Naive B cell (primary cell): Measurements from ENCODE around the gene USP21. TPM values are rescaled to one million over a fixed set of nuclear protein-coding genes. Genes with fewer than 3 reads are reported as not detected.
"Not testable (repeated sequence)": the region's sequence is repeated elsewhere in the genome, so short reads cannot be mapped to it uniquely, and the experiment has no call there.

Experiments
- ATAC-seq, 2 donors: fragments of 150-1000 bp; cut with Tn5 transposase; 2 replicates each; pipeline ENCODE4 v1.10.0; 2021; ENCODE audit warnings: low read depth in 2 of 2, mild to moderate bottlenecking in 2 of 2, moderate library complexity in 2 of 2
- DNase-seq: peaks from one replicate; pipeline ENCODE4 v3.0.0; 2022
- H3K27ac Mint-ChIP-seq, 6 donors: one replicate each; pipeline ENCODE4 v1.8.0; 2020 to 2022; ENCODE audit warnings: mild to moderate bottlenecking in 6 of 6, mixed read lengths in 6 of 6, moderate library complexity in 5 of 6, inconsistent platforms in 2 of 6
- H3K27me3 Mint-ChIP-seq, 3 donors: one replicate each; pipeline ENCODE4 v1.8.0; 2021 to 2022; ENCODE audit warnings: mixed read lengths in 3 of 3, mild to moderate bottlenecking in 1 of 3
- H3K36me3 Mint-ChIP-seq, 2 donors: one replicate each; pipeline ENCODE4 v1.8.0; 2020 to 2022; ENCODE audit warnings: mixed read lengths in 2 of 2, inconsistent platforms in 1 of 2, mild to moderate bottlenecking in 1 of 2
- H3K4me1 Mint-ChIP-seq, 3 donors: one replicate each; pipeline ENCODE4 v1.8.0; 2020 to 2022; ENCODE audit warnings: mixed read lengths in 3 of 3, inconsistent platforms in 1 of 3, mild to moderate bottlenecking in 1 of 3, moderate library complexity in 1 of 3
- H3K4me3 Mint-ChIP-seq, 8 donors: one replicate each; pipeline ENCODE4 v1.8.0; 2020 to 2022; ENCODE audit warnings: mild to moderate bottlenecking in 8 of 8, mixed read lengths in 8 of 8, moderate library complexity in 8 of 8, inconsistent platforms in 2 of 8
- H3K9me3 Mint-ChIP-seq, 7 donors: one replicate each; pipeline ENCODE4 v1.8.0; 2020 to 2022; ENCODE audit warnings: mixed read lengths in 7 of 7, mild to moderate bottlenecking in 5 of 7, inconsistent platforms in 2 of 7, moderate library complexity in 1 of 7
- polyA plus RNA-seq, 6 donors: library from polyadenylated mRNA; unstranded; fragments of 300-500 nt; fragmentation: Illumina TruSeq; gene quantifications; one replicate each; pipeline ENCODE4 v1.2.3, GENCODE V29; 2021; ENCODE audit warnings: low read depth in 6 of 6

USP21 gene, protein sequence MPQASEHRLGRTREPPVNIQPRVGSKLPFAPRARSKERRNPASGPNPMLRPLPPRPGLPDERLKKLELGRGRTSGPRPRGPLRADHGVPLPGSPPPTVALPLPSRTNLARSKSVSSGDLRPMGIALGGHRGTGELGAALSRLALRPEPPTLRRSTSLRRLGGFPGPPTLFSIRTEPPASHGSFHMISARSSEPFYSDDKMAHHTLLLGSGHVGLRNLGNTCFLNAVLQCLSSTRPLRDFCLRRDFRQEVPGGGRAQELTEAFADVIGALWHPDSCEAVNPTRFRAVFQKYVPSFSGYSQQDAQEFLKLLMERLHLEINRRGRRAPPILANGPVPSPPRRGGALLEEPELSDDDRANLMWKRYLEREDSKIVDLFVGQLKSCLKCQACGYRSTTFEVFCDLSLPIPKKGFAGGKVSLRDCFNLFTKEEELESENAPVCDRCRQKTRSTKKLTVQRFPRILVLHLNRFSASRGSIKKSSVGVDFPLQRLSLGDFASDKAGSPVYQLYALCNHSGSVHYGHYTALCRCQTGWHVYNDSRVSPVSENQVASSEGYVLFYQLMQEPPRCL
- polyA plus RNA-seq, result 10 to 100 TPM; 13.1 to 33.0 (median 18.5) TPM

DNA sequence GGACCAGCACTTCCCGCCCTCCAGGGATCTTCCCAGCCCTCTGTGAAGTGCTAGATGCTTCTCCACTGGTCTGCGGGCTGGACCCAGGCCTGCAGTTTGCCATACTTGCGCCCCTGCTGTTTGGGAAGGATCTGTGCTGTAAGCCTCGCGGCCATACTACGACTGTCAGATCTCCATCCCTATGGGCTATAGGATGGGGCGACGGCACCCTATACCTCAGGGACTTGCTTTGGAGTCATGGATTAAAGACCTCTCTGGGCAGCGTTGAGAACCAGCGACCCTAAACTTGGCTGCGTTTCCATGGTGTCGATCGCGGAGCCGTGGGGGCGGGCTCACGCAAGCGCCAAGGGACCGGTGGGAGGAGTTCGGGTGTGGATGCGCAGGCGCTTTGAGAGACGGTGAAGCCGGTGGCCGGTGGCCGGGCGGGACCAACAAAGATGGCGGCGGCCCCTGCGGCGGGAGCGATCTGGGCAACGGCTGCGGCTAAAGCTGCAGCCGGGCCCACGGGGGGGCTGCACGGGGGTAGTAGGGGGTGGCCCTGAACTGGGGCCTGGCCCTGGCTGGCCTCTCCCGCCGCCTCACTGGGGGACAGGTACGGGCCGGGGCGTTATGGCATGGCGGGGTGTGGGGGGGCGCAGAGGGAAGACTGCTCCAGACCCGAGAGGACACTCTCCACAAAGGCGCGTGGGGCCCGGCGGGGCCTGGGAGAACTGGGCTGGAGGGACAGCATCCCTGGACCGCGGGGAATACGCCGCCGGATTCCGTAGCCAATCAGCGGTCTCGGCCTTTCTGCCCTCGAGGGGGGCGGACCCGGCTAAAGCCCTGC is at the start of gene USP21:
USP21 (plus strand) TSS at position 414 of the 826 bp plus-strand sequence. CDS start 1,141 bp downstream, outside the sequence.
- ATAC-seq (peak; percentile 94 to 95), DNase-seq (peak; percentile 89)
- Mint-ChIP-seq H3K27me3 (no peaks in the 10 kb centered on the region), H3K36me3 (peaks cover 0 to 27% of the 10 kb centered on the region in 2 donors), H3K4me3 (peak within 1 kb of the TSS; percentile 91 to 99 (median 96)), H3K27ac (peak within 1 kb of the TSS; percentile 86 to 95 (median 94)), H3K4me1 (peaks cover 61 to 72% (median 66%) of the 10 kb centered on the region in 3 donors), H3K9me3 (no peaks in the 10 kb centered on the region)

DNA sequence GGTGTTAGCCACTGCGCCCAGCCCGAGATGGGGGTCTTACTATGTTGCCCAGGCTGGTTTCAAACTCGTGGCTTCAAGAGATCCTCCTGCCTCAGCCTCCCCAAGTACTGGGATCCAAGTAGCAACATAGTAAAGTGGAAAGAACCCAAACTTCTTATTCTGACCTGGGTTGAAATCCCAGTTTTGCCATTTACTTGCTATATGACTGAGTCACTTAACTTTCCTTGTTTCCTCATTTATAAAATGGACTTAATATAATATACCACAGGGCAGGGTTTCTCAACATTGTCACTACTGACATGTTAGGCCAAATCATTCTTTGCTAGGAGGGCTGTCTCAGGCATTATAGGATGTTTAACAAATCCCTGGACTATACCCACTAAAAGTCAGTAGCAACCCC is 48.2 kb upstream of the USP21 start:
- DNase-seq (no peak), ATAC-seq (no peak)
- no peaks in the 10 kb centered on the region for H3K27me3 Mint-ChIP-seq
- no peaks in the 10 kb centered on the region for H3K9me3 Mint-ChIP-seq
- H3K4me3 Mint-ChIP-seq, result peak overlapping the region in 1 of 8 donors; percentile 2
- H3K27ac Mint-ChIP-seq, result peak overlapping the region in 2 of 6 donors; percentile 12 to 90
- peaks cover 31 to 57% (median 43%) of the 10 kb centered on the region in 3 donors for H3K4me1 Mint-ChIP-seq
- no peaks in the 10 kb centered on the region for H3K36me3 Mint-ChIP-seq

DNA sequence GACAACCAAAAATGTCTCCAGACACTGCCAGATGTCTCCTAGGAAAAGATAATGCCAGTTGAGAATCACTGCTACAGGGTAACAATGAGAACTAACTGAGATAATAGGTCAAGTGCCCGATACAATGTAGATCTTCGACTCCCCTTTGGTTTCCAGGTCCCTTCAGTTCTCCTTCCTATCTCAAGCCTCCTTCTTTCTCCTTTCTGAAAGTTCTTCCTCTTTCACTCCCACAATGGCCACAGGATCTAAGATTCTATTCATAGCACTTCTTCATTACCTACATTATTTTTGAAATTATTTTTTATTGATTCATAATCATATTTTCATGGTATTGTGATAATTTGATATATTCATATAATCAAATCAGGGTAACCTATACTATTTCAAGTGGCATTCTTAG is 47.8 kb upstream of the USP21 start:
- Mint-ChIP-seq H3K4me3 (peak overlapping the region in 1 of 8 donors; percentile 2), H3K36me3 (no peaks in the 10 kb centered on the region), H3K4me1 (peaks cover 30 to 58% (median 43%) of the 10 kb centered on the region in 3 donors), H3K27me3 (no peaks in the 10 kb centered on the region), H3K27ac (peak overlapping the region in 2 of 6 donors; percentile 12 to 56), H3K9me3 (no peaks in the 10 kb centered on the region)
- ATAC-seq (no peak), DNase-seq (no peak)

DNA sequence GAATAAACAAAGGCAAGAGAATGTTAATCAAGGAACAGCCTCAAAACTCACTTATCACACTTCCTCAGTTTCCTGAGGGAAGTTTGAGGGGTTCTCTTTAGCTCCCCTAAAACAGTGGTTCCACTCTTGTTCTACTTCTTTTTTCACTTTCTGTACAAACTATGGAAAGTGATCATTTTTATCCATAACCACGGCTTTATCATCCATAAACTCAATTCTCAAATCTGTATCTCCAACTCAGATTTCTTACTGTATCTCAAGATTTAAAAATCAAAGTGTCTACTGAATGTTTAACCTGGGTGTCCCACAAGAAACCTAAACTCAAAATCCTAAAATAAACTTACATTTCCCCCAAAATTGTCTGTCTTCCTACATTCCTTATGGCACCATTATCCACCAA is 45.4 kb upstream of the USP21 start:
- Mint-ChIP-seq H3K27ac (peak overlapping the region in 2 of 6 donors; percentile 27 to 66), H3K4me3 (peak overlapping the region in 2 of 8 donors; percentile 27 to 44)
- ATAC-seq, result no peak

DNA sequence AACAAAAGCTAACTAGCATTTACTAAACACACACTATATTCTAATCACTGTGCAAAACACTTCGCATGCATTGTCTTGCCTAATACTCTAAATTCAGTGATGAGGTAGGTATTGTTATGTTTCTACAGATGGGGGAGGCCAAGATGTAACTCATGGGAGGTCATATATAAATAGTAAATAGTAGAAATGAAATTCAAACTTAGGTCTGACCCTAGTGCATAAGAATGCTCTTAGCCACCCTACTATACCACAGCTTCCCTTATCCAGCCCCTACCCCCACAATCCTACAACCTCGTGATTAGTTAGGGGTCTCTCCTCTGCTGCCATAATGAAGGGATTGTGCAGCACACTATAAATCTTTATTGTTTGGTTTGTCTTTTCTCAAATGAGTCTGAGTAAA is 44.7 kb upstream of the USP21 start:
- Mint-ChIP-seq H3K4me3 (peak overlapping the region in 1 of 8 donors; percentile 44), H3K27me3 (no peaks in the 10 kb centered on the region), H3K4me1 (peaks cover 37 to 78% (median 68%) of the 10 kb centered on the region in 3 donors), H3K9me3 (no peaks in the 10 kb centered on the region), H3K36me3 (no peaks in the 10 kb centered on the region), H3K27ac (peak overlapping the region in 2 of 6 donors; percentile 27 to 66)
- DNase-seq (no peak), ATAC-seq (no peak)

More for the DNA sequence above, 45.4 kb upstream of the USP21 start:
- H3K36me3 Mint-ChIP-seq, result no peaks in the 10 kb centered on the region
- H3K9me3 Mint-ChIP-seq, result no peaks in the 10 kb centered on the region
- H3K27me3 Mint-ChIP-seq, result no peaks in the 10 kb centered on the region
- DNase-seq, result no peak
- peaks cover 33 to 75% (median 62%) of the 10 kb centered on the region in 3 donors for H3K4me1 Mint-ChIP-seq

DNA sequence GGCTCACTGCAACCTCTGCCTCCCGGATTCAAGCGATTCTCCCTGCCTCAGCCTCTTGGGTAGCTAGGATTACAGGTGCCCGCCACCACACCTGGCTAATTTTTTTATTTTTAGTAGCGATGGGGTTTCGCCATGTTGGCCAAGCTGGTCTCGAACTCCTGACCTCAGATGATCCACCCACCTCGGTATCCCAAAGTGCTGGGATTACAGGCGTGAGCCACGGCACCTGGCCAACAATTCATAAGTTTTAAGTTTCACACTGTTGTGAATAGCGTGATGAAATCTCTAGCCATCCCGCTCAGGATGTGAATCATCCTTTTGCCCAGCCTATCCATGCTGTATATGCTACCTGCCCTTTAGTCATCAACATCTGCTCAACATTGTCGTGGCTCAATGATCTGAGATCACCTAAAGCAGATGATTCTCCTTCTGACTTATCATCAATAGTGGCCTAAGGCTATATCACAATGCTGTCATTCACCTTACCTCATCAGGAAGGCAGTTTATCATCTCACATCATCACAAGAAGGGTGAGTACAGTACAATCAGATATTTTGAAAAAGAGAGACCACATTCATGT is 44.1 kb upstream of the USP21 start:
- Mint-ChIP-seq H3K9me3 (no peaks in the 10 kb centered on the region), H3K27me3 (no peaks in the 10 kb centered on the region), H3K36me3 (no peaks in the 10 kb centered on the region), H3K27ac (no peak overlapping the region), H3K4me3 (peak overlapping the region in 4 of 8 donors; percentile 55 to 99 (median 87)), H3K4me1 (peaks cover 42 to 83% (median 75%) of the 10 kb centered on the region in 3 donors)
- ATAC-seq (no peak), DNase-seq (no peak)

DNA sequence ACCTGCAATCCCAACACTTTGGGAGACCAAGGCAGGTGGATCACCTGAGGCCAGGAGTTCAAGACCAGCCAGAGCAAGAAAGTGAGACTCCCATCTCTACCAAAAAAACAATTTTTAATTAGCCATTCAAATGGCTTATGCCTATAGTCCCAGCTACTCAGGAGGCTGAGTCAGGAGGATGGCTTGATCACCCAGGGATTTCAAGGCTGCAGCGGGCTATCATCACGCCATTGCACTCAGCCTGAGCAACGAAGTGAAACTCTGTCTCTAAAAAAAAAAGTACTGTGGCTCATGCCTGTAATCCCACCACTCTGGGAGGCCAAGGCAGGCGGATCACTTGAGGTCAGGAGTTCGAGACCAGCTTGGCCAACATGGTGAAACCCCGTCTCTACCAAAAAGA is 43.3 kb upstream of the USP21 start:
- H3K9me3 Mint-ChIP-seq, H3K36me3 Mint-ChIP-seq, H3K27me3 Mint-ChIP-seq, DNase-seq, ATAC-seq: not testable (repeated sequence)
- H3K27ac Mint-ChIP-seq, result peak overlapping the region in 2 of 6 donors; percentile 37 to 95
- peaks cover 44 to 87% (median 77%) of the 10 kb centered on the region in 3 donors for H3K4me1 Mint-ChIP-seq
- H3K4me3 Mint-ChIP-seq, result peak overlapping the region in 7 of 8 donors; percentile 60 to 99 (median 96)

DNA sequence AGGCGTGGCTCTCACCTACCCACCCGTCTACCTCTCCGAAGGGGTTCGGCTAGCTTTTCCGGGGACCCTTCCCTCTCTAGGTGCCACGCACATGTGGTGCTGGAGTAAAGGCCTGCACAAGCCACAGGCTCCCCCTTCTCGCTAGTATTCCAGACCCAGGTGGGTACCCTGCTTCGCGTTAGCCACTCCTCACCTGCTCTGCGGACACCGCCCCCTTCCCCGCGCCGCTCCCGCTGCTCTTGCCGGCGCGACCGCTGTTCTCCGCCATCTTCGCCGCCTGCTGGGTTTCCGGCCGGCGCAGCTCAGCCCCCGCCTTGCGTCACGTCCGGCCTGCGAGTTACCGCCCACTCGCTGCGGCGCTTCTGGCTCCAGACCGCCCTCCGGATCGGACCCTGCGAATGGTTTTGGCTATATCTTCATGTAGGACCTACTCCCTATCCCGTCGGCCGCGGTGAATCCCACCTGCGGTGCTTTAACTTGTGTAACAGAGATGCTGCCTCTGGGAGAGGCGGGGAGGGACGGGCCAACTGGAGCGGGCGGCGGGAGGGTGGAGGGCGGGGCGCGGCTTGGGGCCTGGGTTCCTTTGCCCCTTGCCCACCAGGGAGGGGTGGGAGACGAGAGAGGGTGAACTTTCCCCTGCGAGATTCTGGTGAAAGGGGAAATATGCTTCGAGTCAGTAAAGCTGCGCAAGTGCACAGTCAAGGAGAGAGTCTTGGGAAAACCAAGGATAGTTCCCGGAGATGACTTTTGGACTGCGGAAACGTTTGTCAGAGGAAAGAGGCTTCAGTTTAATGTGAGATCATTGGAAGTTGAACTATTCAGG is 41.3 kb upstream of the USP21 start, which contains the start of the genes NIT1 and PFDN2:
NIT1 (plus strand) TSS at position 347 of the 823 bp plus-strand sequence; CDS start at position 419, 72 bp downstream.
PFDN2 (minus strand) TSS at position 279 of the 823 bp plus-strand sequence; CDS start at position 268, 11 bp downstream.
- ATAC-seq (peak; percentile 81 to 84), DNase-seq (peak; percentile 85)
- no peaks in the 10 kb centered on the region for H3K27me3 Mint-ChIP-seq
- peak within 1 kb of the TSS; percentile 93 to 99 (median 97) for H3K4me3 Mint-ChIP-seq
- H3K27ac Mint-ChIP-seq, result peak within 1 kb of the TSS; percentile 95 to 98 (median 96)
- H3K9me3 Mint-ChIP-seq, result no peaks in the 10 kb centered on the region
- peaks cover 0 to 11% of the 10 kb centered on the region in 2 donors for H3K36me3 Mint-ChIP-seq
- peaks cover 50 to 87% (median 82%) of the 10 kb centered on the region in 3 donors for H3K4me1 Mint-ChIP-seq

DNA sequence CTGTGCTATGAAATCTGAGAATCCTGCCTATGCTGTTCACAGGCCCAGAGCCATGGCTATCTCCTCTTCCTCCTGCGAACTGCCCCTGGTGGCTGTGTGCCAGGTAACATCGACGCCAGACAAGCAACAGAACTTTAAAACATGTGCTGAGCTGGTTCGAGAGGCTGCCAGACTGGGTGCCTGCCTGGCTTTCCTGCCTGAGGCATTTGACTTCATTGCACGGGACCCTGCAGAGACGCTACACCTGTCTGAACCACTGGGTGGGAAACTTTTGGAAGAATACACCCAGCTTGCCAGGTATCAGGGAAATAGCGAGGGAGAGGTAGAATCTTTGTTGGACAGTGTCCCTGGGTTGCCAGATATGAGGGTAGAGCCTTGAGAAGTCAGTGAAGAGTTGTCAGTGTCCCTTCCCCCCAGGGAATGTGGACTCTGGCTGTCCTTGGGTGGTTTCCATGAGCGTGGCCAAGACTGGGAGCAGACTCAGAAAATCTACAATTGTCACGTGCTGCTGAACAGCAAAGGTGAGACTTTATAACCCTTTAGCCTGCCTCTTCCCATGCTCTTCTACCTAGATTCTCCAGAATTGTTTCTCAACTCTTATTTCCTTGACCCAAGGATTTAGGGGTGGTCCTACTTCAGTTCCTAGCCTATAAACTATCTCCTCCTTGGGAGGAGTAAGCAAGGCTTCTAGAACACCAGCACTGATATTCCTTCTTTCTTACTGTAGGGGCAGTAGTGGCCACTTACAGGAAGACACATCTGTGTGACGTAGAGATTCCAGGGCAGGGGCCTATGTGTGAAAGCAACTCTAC is 40.0 kb upstream of the USP21 start:
- H3K36me3 Mint-ChIP-seq, result peaks cover 0 to 20% of the 10 kb centered on the region in 2 donors
- H3K4me3 Mint-ChIP-seq, result peak overlapping the region; percentile 93 to 99 (median 97)
- peak; percentile 29 to 31 for ATAC-seq
- H3K9me3 Mint-ChIP-seq, result no peaks in the 10 kb centered on the region
- H3K27me3 Mint-ChIP-seq, result no peaks in the 10 kb centered on the region
- DNase-seq, result peak; percentile 41
- H3K4me1 Mint-ChIP-seq, result peaks cover 47 to 76% (median 74%) of the 10 kb centered on the region in 3 donors
- H3K27ac Mint-ChIP-seq, result peak overlapping the region; percentile 77 to 98 (median 96)

DNA sequence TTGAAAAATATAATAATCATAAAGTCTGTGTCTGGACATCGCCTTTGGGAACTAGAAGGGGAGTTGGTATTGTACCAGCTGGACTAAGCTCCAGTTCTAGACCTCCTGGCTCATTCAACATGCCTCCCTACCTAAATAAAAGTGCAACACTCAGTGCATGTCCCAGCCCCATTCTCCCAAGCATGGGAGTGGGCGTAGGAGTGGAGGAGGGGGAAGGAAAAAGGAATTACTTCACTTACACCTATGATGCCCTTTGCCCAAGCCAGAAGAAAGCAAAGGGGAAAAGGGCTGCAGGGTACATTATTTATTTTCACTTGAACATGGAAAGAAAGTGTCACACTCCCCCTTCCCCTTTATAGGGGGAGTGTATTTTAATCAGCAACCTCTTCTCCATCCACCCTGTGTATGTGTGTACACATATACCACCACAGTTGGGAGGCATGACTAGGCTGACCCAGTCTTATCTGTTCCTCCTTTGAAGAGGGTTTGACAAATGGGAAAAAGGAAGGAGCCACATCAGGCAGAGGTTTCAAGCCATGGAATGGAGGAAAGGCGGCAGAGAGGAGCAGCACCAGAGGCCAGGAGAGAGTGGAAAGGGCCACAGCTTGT is 38.2 kb upstream of the USP21 start:
- DNase-seq (no peak), ATAC-seq (no peak)
- H3K27ac Mint-ChIP-seq, result peak overlapping the region; percentile 70 to 94 (median 78)
- peaks cover 45 to 72% (median 63%) of the 10 kb centered on the region in 3 donors for H3K4me1 Mint-ChIP-seq
- H3K27me3 Mint-ChIP-seq, result no peaks in the 10 kb centered on the region
- H3K36me3 Mint-ChIP-seq, result peaks cover 0 to 29% of the 10 kb centered on the region in 2 donors
- H3K4me3 Mint-ChIP-seq, result peak overlapping the region in 6 of 8 donors; percentile 15 to 72 (median 60)
- H3K9me3 Mint-ChIP-seq, result no peaks in the 10 kb centered on the region

DNA sequence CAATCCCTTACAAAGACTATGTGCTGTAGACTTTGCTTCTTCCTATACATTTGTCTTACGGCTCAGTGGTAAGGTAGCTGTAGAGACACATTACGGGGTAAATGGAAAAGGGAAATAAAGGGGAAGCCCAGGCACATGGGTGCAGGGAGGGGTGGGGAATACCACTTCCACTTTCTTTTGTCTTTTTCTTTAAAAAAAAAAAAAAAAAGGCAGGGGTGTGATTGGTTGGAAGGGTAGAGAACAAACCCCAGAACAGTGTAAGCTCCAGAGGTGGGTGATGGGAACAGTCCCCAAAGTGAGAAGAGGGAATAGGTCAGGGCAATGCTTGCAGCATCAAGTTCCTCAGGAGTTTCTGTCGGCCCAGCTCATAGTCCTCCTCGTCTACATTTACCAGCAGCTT is 37.5 kb upstream of the USP21 start:
- H3K4me1 Mint-ChIP-seq, result peaks cover 45 to 73% (median 60%) of the 10 kb centered on the region in 3 donors
- DNase-seq (peak; percentile 27), ATAC-seq (peak; percentile 11 to 25)
- H3K36me3 Mint-ChIP-seq, result peaks cover 4 to 36% of the 10 kb centered on the region in 2 donors
- H3K9me3 Mint-ChIP-seq, result no peaks in the 10 kb centered on the region
- H3K27ac Mint-ChIP-seq, result peak overlapping the region; percentile 28 to 94 (median 82)
- H3K4me3 Mint-ChIP-seq, result peak overlapping the region in 4 of 8 donors; percentile 15 to 72 (median 38)
- no peaks in the 10 kb centered on the region for H3K27me3 Mint-ChIP-seq
